OCI-LY7 (cell line): Measurements from ENCODE around the gene RPS24. TPM values are rescaled to one million over a fixed set of nuclear protein-coding genes. Genes with fewer than 3 reads are reported as not detected.

Source experiments
- BruUV-seq: library from RNA; stranded (reverse); fragments of 400-500 nt; replicated peaks from 2 replicates; lab custom pipeline; 2021; lab: Mats Ljungman, UMichigan
- CTCF ChIA-PET: fragments of 300-600 bp; sonication (Branson Sonifier 250); formaldehyde crosslinking; loops from one replicate; lab custom pipeline; 2022; ENCODE audit warnings: antibody characterized with exemption; ENCODE audit not compliant: unreplicated experiment; lab: Charles Lee
- POLR2A ChIA-PET: fragments of 300-600 bp; sonication (Branson Sonifier 250); formaldehyde crosslinking; loops from one replicate; lab custom pipeline; 2022; ENCODE audit warnings: antibody characterized with exemption; lab: Charles Lee
- DNase-seq: peaks from one replicate; pipeline ENCODE4 v3.0.0-alpha.2; 2015; ENCODE audit warnings: low spot score
- H2AFZ ChIP-seq: fragments of 200-600 bp; sonication (generic), shearing (Covaris generic); 2 replicates; pipeline ENCODE4 v1.6.1; 2014; ENCODE audit warnings: mild to moderate bottlenecking, antibody characterized with exemption, low read length, moderate library complexity
- H3K27ac ChIP-seq: fragments of 200-600 bp; sonication (generic); 2 replicates; pipeline ENCODE4 v1.5.1; 2014; ENCODE audit warnings: mixed run types, low read depth, mild to moderate bottlenecking, moderate library complexity, low read length, inconsistent platforms; ENCODE audit not compliant: poor library complexity, severe bottlenecking
- H3K36me3 ChIP-seq: fragments of 200-600 bp; sonication (generic); 2 replicates; pipeline ENCODE4 v1.6.1; 2014; ENCODE audit warnings: mild to moderate bottlenecking, antibody characterized with exemption, low read length, moderate library complexity, mixed read lengths; ENCODE audit not compliant: insufficient read depth
- H3K4me1 ChIP-seq: fragments of 200-600 bp; sonication (generic); 2 replicates; pipeline ENCODE4 v1.5.1; 2014; ENCODE audit warnings: mild to moderate bottlenecking, low read length; ENCODE audit not compliant: insufficient read depth, poor library complexity, severe bottlenecking
- H3K4me2 ChIP-seq: fragments of 200-600 bp; sonication (generic); 2 replicates; pipeline ENCODE4 v1.6.1; 2014; ENCODE audit warnings: mild to moderate bottlenecking, low read length
- H3K4me3 ChIP-seq: fragments of 200-600 bp; sonication (generic); 2 replicates; pipeline ENCODE4 v1.5.1; 2014; ENCODE audit warnings: mild to moderate bottlenecking, low read depth, low read length; ENCODE audit not compliant: poor library complexity, severe bottlenecking
- H3K79me2 ChIP-seq: fragments of 200-600 bp; sonication (generic); 2 replicates; pipeline ENCODE4 v1.6.1; 2016; ENCODE audit warnings: low read depth, mild to moderate bottlenecking, low read length, moderate library complexity, mixed read lengths; ENCODE audit not compliant: insufficient read depth
- H3K9me2 ChIP-seq: fragments of 200-600 bp; sonication (generic); 2 replicates; pipeline ENCODE4 v1.6.1; 2016; ENCODE audit warnings: mild to moderate bottlenecking, low read length, mixed read lengths; ENCODE audit not compliant: insufficient read depth
- H3K9me3 ChIP-seq: fragments of 200-600 bp; sonication (generic); 2 replicates; pipeline ENCODE4 v1.6.1; 2014; ENCODE audit warnings: mild to moderate bottlenecking, mixed run types, low read length, mixed read lengths
- H4K20me1 ChIP-seq: fragments of 200-600 bp; sonication (generic); 2 replicates; pipeline ENCODE4 v1.6.1; 2014; ENCODE audit warnings: mild to moderate bottlenecking, antibody characterized with exemption, low read length, moderate library complexity, mixed read lengths; ENCODE audit not compliant: insufficient read depth
- EZH2phosphoT487 ChIP-seq: fragments of 200-600 bp; sonication (generic); IDR thresholded peaks from 2 replicates; pipeline ENCODE4 v1.6.1; 2018; ENCODE audit warnings: low read depth, borderline replicate concordance, mild to moderate bottlenecking, mixed run types, antibody characterized with exemption, low read length, moderate library complexity, mixed read lengths
- intact Hi-C: fragments of 100-400 bp; cut with micrococcal nuclease; formaldehyde crosslinking; loops from one replicate; pipeline ENCODE4 v1.10.0; 2022; ENCODE audit not compliant: unreplicated experiment
- total RNA-seq, 2 experiments: library from RNA; depleted of rRNA in 1 of 2; stranded (reverse); fragments of >200 nt in 1 of 2; shearing (Covaris generic) in 1 of 2; gene quantifications; 2 replicates each; pipeline ENCODE4 v1.2.3, GENCODE V29; 2014 to 2022
- TF ChIP-seq, protein P1 (sequence below): fragments of 200-600 bp; sonication (generic); conservative IDR thresholded peaks from 2 replicates; pipeline ENCODE4 v1.5.1; 2014; ENCODE audit warnings: mild to moderate bottlenecking, antibody characterized with exemption, low read length, moderate library complexity, mixed read lengths

RPS24 gene
- total RNA-seq, 2 experiments from 2014 or later, result 2,059 to 3,395 TPM

DNA sequence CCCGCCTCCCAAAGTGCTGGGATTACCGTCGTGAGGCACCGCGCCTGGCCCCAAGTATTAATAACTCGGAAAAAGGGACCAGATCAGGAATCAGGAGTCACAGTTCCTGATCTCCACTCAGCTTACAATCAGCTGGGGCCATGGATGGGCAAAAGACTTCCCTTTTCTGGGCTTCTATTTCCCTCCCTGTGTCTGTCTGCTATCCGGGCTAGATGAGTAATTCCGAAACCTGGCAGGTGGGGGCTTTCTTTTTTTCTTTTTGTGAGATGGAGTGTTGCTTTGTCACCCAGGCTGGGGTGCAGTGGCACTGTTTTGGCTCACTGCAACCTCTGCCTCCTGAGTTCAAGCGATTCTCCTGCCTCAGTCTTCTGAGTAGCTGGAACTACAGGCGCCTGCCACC is 11.6 kb downstream of the RPS24 start:
- Histone ChIP-seq H3K4me1 (peaks cover 47% of the 10 kb centered on the region), H3K9me2 (no peaks in the 10 kb centered on the region), H3K4me3 (no peak overlapping the region), H3K27ac (peak overlapping the region; percentile 29), H3K4me2 (peak overlapping the region; percentile 45), H3K9me3 (no peaks in the 10 kb centered on the region), H2AFZ (no peak overlapping the region), H4K20me1 (peaks cover 13% of the 10 kb centered on the region), H3K36me3 (peaks cover 35% of the 10 kb centered on the region), H3K79me2 (peaks cover 9% of the 10 kb centered on the region)
- intact Hi-C loops, result loop anchor here (5.0 kb wide), 1 partner anchor 397 kb away; no protein-coding TSS in a partner anchor
- POLR2A ChIA-PET, result no interaction called here
- no TSS peak for BruUV-seq
- no peak for TF ChIP-seq EZH2phosphoT487
- TF ChIP-seq, protein P1, sequence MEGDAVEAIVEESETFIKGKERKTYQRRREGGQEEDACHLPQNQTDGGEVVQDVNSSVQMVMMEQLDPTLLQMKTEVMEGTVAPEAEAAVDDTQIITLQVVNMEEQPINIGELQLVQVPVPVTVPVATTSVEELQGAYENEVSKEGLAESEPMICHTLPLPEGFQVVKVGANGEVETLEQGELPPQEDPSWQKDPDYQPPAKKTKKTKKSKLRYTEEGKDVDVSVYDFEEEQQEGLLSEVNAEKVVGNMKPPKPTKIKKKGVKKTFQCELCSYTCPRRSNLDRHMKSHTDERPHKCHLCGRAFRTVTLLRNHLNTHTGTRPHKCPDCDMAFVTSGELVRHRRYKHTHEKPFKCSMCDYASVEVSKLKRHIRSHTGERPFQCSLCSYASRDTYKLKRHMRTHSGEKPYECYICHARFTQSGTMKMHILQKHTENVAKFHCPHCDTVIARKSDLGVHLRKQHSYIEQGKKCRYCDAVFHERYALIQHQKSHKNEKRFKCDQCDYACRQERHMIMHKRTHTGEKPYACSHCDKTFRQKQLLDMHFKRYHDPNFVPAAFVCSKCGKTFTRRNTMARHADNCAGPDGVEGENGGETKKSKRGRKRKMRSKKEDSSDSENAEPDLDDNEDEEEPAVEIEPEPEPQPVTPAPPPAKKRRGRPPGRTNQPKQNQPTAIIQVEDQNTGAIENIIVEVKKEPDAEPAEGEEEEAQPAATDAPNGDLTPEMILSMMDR, result 0 out of 2 replicates have a peak, but pooled peaks have one; percentile 18
- peak; percentile 60 for DNase-seq
- CTCF ChIA-PET, result no interaction called here

DNA sequence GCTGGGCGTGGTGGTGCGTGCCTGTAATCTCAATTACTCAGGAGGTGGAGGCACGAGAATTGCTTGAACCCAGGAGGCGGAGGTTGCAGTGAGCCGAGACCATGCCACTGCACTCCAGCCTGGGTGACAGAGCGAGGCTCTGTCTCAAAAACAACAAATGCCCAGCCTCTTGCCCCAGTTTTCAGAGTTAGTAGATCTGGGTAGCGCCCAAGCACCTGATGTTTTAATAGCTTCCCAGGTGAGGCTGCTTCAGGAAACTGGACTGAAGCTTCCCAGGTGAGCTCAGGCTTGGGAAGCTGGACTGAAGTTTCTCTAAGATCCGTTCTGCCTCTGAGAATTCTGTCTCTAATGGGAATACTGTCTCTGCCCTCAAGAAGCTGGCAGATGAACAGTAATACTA is 12.2 kb downstream of the RPS24 start:
- peaks cover 7% of the 10 kb centered on the region for H4K20me1 ChIP-seq

More for the DNA sequence above, 12.2 kb downstream of the RPS24 start:
- CTCF ChIA-PET, result interaction anchor here (0.7 kb wide), 1 partner anchor 735 kb away, joined by 3 read pairs; no protein-coding TSS in a partner anchor
- Histone ChIP-seq H3K9me3 (no peaks in the 10 kb centered on the region), H3K27ac (peak overlapping the region; percentile 29), H3K36me3 (peaks cover 29% of the 10 kb centered on the region), H3K4me3 (no peak overlapping the region), H3K4me2 (peak overlapping the region; percentile 45; the same call in 1 of the 2 replicates), H2AFZ (no peak overlapping the region), H3K79me2 (peaks cover 4% of the 10 kb centered on the region; the same call in 1 of the 2 replicates), H3K4me1 (peaks cover 42% of the 10 kb centered on the region), H3K9me2 (no peaks in the 10 kb centered on the region)
- DNase-seq, result no peak
- BruUV-seq, result no TSS peak
- no peak for TF ChIP-seq EZH2phosphoT487
- TF ChIP-seq, protein P1, result no peak
- intact Hi-C loops, result loop anchor here (2.0 to 5.0 kb wide), 2 partner anchors 396 to 613 kb away; no protein-coding TSS in a partner anchor
- POLR2A ChIA-PET, result interaction anchor here (0.7 to 1.8 kb wide), 5 partner anchors 9 to 1149 kb away, joined by 3 to 5 read pairs (median 4); no protein-coding TSS in a partner anchor
